Ectodermal cell (in vitro differentiated cells): ENCODE results near the gene ANP32B.
"Not testable (repeated sequence)": the region's sequence is repeated elsewhere in the genome, so short reads cannot be mapped to it uniquely, and the experiment has no call there.

Experiments used
- H3K27ac ChIP-seq: 2 replicates; pipeline ENCODE4 v1.7.0; 2013; ENCODE audit warnings: mild to moderate bottlenecking, low read depth, low read length; ENCODE audit not compliant: insufficient read depth, poor library complexity, severe bottlenecking
- H3K27me3 ChIP-seq: 2 replicates; pipeline ENCODE4 v1.7.0; 2013; ENCODE audit warnings: mild to moderate bottlenecking, low read length; ENCODE audit not compliant: insufficient read depth, control insufficient read depth, poor library complexity, severe bottlenecking
- H3K36me3 ChIP-seq: one replicate; pipeline ENCODE4 v1.7.0; 2013; ENCODE audit warnings: low read length; ENCODE audit not compliant: control insufficient read depth, insufficient read depth
- H3K4me1 ChIP-seq: one replicate; pipeline ENCODE4 v1.7.0; 2013; ENCODE audit warnings: low read length; ENCODE audit not compliant: control insufficient read depth, insufficient read depth
- H3K4me3 ChIP-seq: 2 replicates; pipeline ENCODE4 v1.7.0; 2013; ENCODE audit warnings: low read depth, low read length, control low read depth; ENCODE audit not compliant: insufficient read depth
- H3K9me3 ChIP-seq: 2 replicates; pipeline ENCODE4 v1.7.0; 2013; ENCODE audit warnings: mild to moderate bottlenecking, low read length, moderate library complexity; ENCODE audit not compliant: control insufficient read depth
- WGBS, 2 experiments: methylation state at CpG; one replicate each; pipeline ENCODE4 v1.1.7; 2013; ENCODE audit warnings: missing lambda C conversion rate in 2 of 2; 5-methylcytosine and 5-hydroxymethylcytosine counted together

Gene ANP32B

DNA sequence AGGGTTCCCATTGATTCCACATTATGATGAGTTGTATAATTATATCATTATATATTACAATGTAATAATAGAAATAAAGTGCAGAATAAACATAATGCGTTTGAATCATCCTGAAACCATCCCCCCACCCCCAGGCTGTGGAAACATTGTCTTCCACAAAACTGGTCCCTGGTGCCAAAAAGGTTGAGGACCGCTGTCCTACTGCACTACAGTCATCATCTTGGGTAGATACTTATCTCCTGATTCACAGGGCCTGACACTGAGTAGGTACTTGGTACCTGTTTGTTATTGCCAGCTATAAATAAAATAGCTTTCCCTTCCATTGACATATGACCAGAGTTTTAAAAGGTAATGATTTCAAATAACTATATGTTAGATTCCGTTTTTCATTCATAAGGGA is 25.6 kb downstream of the ANP32B start:
- peaks cover 56% of the 10 kb centered on the region for H3K36me3 ChIP-seq
- H3K9me3 ChIP-seq: no peaks in the 10 kb centered on the region
- no peaks in the 10 kb centered on the region for H3K4me1 ChIP-seq
- H3K27ac ChIP-seq: no peak overlapping the region
- no peaks in the 10 kb centered on the region for H3K27me3 ChIP-seq
- 100% methylated on average over 2 of the region's 3 CpGs for WGBS, 2 experiments
- H3K4me3 ChIP-seq: no peak overlapping the region

- 93 to 96% methylated on average over 6 of the region's 6 CpGs for WGBS, 2 experiments
- H3K4me3 ChIP-seq: no peak overlapping the region
- no peaks in the 10 kb centered on the region for H3K27me3 ChIP-seq
- peaks cover 57% of the 10 kb centered on the region for H3K36me3 ChIP-seq
- no peaks in the 10 kb centered on the region for H3K4me1 ChIP-seq
- H3K27ac ChIP-seq: no peak overlapping the region
- no peaks in the 10 kb centered on the region for H3K9me3 ChIP-seq
Observed at GRCh38 chr9:98009437-98009836, 26.3 kb downstream of the ANP32B start.

GRCh38 chr9:98009936-98010335 is 26.8 kb downstream of the ANP32B start:
- Histone ChIP-seq H3K4me3 (no peak overlapping the region), H3K9me3 (no peaks in the 10 kb centered on the region), H3K27ac (no peak overlapping the region), H3K36me3 (peaks cover 56% of the 10 kb centered on the region), H3K4me1 (no peaks in the 10 kb centered on the region), H3K27me3 (no peaks in the 10 kb centered on the region)
- WGBS, 2 experiments: 96 to 100% methylated on average over 1 of the region's 1 CpG

- Histone ChIP-seq H3K4me3 (no peak overlapping the region), H3K27ac (no peak overlapping the region), H3K27me3 (no peaks in the 10 kb centered on the region), H3K36me3 (peaks cover 56% of the 10 kb centered on the region), H3K4me1 (no peaks in the 10 kb centered on the region), H3K9me3 (no peaks in the 10 kb centered on the region)
- 43 to 48% methylated on average over 2 of the region's 2 CpGs for WGBS, 2 experiments
Observed at GRCh38 chr9:98010445-98010844, 27.3 kb downstream of the ANP32B start.

GRCh38 chr9:98011122-98011521 is 28.0 kb downstream of the ANP32B start:
- 92 to 93% methylated on average over 7 of the region's 7 CpGs for WGBS, 2 experiments
- H3K4me1 ChIP-seq: no peaks in the 10 kb centered on the region
- peaks cover 53% of the 10 kb centered on the region for H3K36me3 ChIP-seq
- H3K27me3 ChIP-seq: no peaks in the 10 kb centered on the region
- no peaks in the 10 kb centered on the region for H3K9me3 ChIP-seq
- no peak overlapping the region for H3K27ac ChIP-seq
- no peak overlapping the region for H3K4me3 ChIP-seq

DNA sequence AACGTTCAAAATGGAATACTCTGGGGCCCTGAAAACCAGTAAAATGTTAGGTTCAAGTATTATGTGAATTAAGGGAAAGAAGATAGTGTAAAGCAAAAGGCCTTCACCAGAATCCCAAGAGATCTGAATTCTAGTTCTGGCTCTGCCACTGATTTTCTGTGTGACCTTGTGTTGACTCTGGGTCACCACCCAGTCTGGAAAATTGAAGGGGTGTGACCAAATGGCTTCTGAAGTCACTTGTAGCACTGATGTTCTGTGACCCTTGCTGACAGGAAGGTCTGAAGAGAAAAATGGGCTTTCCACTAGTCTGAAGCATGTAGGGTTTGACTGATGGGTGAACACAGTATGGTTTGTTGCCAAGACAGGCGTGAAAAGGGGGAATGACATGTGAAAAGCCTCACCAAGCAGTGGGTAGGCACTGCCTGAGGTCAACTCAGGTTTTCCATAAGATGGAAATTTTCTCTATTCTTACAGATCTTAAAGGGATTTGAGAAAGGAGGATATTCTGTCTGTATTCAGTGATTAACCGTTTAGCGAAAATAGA is 33.1 kb downstream of the ANP32B start:
- H3K27me3 ChIP-seq: no peaks in the 10 kb centered on the region
- no peak overlapping the region for H3K4me3 ChIP-seq
- no peak overlapping the region for H3K27ac ChIP-seq
- no peaks in the 10 kb centered on the region for H3K9me3 ChIP-seq
- WGBS, 2 experiments: 96 to 98% methylated on average over 4 of the region's 4 CpGs
- peaks cover 32% of the 10 kb centered on the region for H3K36me3 ChIP-seq
- H3K4me1 ChIP-seq: no peaks in the 10 kb centered on the region

DNA sequence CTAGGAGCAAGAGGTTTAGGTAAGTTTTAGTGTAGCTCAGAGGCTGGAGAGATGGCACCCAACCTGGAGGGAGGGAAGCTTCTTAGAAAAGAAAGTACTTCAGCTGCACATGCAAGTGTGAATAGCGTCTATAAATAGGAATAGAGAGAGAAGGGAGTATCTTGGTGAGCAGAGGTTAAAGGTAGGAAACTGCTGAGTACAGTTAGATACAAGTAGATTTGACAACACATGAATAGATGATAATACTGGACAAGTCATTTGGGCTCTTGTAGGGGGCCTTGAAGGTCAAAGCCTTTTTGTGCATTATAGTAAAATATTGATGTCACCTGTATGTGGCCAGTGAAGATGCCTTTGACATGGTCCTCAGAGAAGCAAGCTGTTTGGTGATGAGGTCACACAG is 34.2 kb downstream of the ANP32B start:
- WGBS, 2 experiments: 93 to 95% methylated on average over 1 of the region's 1 CpG
- Histone ChIP-seq H3K27ac (no peak overlapping the region), H3K4me3 (no peak overlapping the region), H3K4me1 (no peaks in the 10 kb centered on the region), H3K27me3 (no peaks in the 10 kb centered on the region), H3K9me3 (no peaks in the 10 kb centered on the region), H3K36me3 (peaks cover 24% of the 10 kb centered on the region)

GRCh38 chr9:98018347-98018746 is 35.2 kb downstream of the ANP32B start:
- Histone ChIP-seq H3K4me1 (no peaks in the 10 kb centered on the region), H3K27ac (no peak overlapping the region), H3K9me3 (no peaks in the 10 kb centered on the region), H3K36me3 (peaks cover 13% of the 10 kb centered on the region), H3K27me3 (no peaks in the 10 kb centered on the region), H3K4me3 (no peak overlapping the region)
- WGBS, 2 experiments: 94 to 96% methylated on average over 5 of the region's 5 CpGs

- Histone ChIP-seq H3K36me3 (peaks cover 8% of the 10 kb centered on the region), H3K27ac (no peak overlapping the region), H3K4me3 (no peak overlapping the region), H3K9me3 (no peaks in the 10 kb centered on the region), H3K4me1 (no peaks in the 10 kb centered on the region), H3K27me3 (no peaks in the 10 kb centered on the region)
- WGBS, 2 experiments: 69 to 74% methylated on average over 4 of the region's 4 CpGs
Observed at GRCh38 chr9:98019098-98019497, 36.0 kb downstream of the ANP32B start.

GRCh38 chr9:98019869-98020268 is 36.7 kb downstream of the ANP32B start:
- H3K4me3 ChIP-seq, H3K27me3 ChIP-seq, H3K36me3 ChIP-seq: not testable (repeated sequence)

More at GRCh38 chr9:98019869-98020268, 36.7 kb downstream of the ANP32B start:
- not testable (repeated sequence) for H3K4me1 ChIP-seq, H3K9me3 ChIP-seq, H3K27ac ChIP-seq
- 70 to 72% methylated on average over 5 of the region's 5 CpGs for WGBS, 2 experiments
